Activated naive CD8-positive, alpha-beta T cell treated with anti-CD3 and anti-CD28 coated beads, Interleukin-2, amount 50 U/mL, for 24 hours (primary cell): ENCODE measurements around the gene GCNT3.
"Not testable (repeated sequence)": the region's sequence is repeated elsewhere in the genome, so short reads cannot be mapped to it uniquely, and the experiment has no call there.

Experiments
- ATAC-seq: fragments of 150-1000 bp; cut with Tn5 transposase; one replicate; pipeline ENCODE4 v1.10.0; 2021
- DNase-seq: peaks from one replicate; pipeline ENCODE4 v3.0.0; 2021
- H3K27ac Mint-ChIP-seq: one replicate; pipeline ENCODE4 v1.8.0; 2021; ENCODE audit warnings: mild to moderate bottlenecking, mixed read lengths
- H3K27me3 Mint-ChIP-seq: one replicate; pipeline ENCODE4 v1.8.0; 2021; ENCODE audit warnings: mixed read lengths
- H3K36me3 Mint-ChIP-seq: one replicate; pipeline ENCODE4 v1.8.0; 2021; ENCODE audit warnings: low read depth, mixed read lengths
- H3K4me1 Mint-ChIP-seq: one replicate; pipeline ENCODE4 v1.8.0; 2021; ENCODE audit warnings: mixed read lengths
- H3K4me3 Mint-ChIP-seq: one replicate; pipeline ENCODE4 v1.8.0; 2021; ENCODE audit warnings: mild to moderate bottlenecking, moderate library complexity, mixed read lengths
- H3K9me3 Mint-ChIP-seq: one replicate; pipeline ENCODE4 v1.8.0; 2021; ENCODE audit warnings: mixed read lengths

The GCNT3 gene

DNA sequence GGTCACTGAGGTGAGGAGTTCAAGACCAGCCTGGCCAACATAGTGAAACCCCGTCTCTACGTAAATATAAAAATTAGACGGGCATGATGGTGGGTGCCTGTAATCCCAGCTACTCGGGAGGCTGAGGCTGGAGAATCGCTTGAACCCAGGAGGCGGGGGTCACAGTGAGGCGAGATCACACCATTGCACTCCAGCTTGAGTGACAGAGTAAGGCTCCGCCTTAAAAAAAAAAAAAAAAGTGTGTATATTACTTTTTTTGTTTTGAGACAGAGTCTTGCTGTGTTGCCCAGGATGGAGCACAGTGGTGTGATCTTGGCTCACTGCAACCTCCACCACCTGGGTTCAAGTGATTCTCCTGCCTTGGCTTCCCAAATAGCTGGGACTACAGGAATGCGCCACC is 34.2 kb downstream of the GCNT3 start:
- H3K36me3 Mint-ChIP-seq: peaks cover 41% of the 10 kb centered on the region
- not testable (repeated sequence) for H3K4me1 Mint-ChIP-seq, DNase-seq, H3K9me3 Mint-ChIP-seq, H3K27ac Mint-ChIP-seq, H3K27me3 Mint-ChIP-seq, ATAC-seq, H3K4me3 Mint-ChIP-seq

DNA sequence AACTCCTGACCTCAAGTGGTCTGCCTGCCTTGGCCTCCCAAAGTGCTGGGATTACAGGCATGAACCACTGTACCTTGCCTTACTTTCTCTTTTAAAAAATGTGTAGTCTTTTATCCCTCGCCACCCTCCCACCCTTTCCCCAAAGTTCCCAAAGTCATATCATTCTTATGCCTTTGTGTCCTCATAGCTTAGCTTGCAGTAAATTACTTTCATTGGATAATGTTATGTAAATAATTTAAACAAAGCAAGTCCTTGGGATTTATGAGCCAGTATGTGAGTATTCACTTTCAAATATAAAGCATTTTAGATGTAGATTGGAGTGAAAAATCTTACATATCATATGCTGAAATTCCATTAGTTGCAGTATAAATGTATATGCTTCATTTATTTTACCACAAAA is 34.7 kb downstream of the GCNT3 start:
- Mint-ChIP-seq H3K4me1 (peaks cover 7% of the 10 kb centered on the region), H3K9me3 (no peaks in the 10 kb centered on the region), H3K36me3 (peaks cover 40% of the 10 kb centered on the region), H3K27ac (no peak overlapping the region), H3K27me3 (no peaks in the 10 kb centered on the region), H3K4me3 (no peak overlapping the region)
- ATAC-seq (no peak), DNase-seq (no peak)

DNA sequence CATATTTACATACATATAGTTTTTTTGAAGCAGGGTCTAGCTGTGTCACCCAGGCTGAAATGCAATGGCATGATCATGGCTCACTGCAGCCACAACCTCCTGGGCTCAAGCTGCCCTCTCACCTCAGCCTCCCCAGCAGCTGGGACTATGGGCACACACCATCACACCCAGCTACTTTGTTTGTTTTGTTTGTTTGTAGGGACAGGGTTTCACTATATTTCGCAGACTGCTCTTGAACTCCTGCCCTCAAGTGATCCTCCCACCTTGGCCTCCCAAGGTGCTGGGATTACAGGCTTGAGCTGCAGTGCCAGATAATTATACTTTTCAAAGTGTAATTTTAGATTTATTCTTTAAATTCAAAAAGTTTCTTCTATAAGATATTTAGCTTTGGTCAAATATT is 35.5 kb downstream of the GCNT3 start:
- Mint-ChIP-seq H3K9me3 (no peaks in the 10 kb centered on the region), H3K4me1 (peaks cover 7% of the 10 kb centered on the region), H3K27me3 (no peaks in the 10 kb centered on the region), H3K4me3 (no peak overlapping the region), H3K36me3 (peaks cover 39% of the 10 kb centered on the region), H3K27ac (no peak overlapping the region)
- DNase-seq (no peak), ATAC-seq (no peak)

DNA sequence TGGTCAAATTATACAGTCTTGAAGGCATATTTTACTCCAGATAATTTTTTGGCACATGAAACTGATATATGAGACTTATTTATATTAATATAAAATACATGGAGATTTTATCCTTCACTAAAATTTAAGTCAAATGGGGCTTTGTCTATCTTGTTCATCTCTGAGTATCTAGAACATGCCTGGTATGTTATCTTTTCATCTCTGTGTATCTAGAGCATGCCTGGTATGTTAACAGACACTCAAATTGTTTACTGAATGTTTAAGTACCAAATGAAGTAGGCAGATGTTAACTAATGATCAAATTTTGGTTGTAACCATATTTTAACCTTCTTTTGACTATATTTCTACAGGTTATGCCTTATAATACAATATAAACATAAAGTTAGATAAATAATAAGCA is 38.0 kb downstream of the GCNT3 start:
- no peak for DNase-seq
- Mint-ChIP-seq H3K4me3 (no peak overlapping the region), H3K27ac (no peak overlapping the region), H3K36me3 (peaks cover 33% of the 10 kb centered on the region), H3K4me1 (peaks cover 13% of the 10 kb centered on the region), H3K27me3 (no peaks in the 10 kb centered on the region), H3K9me3 (no peaks in the 10 kb centered on the region)
- ATAC-seq: no peak

DNA sequence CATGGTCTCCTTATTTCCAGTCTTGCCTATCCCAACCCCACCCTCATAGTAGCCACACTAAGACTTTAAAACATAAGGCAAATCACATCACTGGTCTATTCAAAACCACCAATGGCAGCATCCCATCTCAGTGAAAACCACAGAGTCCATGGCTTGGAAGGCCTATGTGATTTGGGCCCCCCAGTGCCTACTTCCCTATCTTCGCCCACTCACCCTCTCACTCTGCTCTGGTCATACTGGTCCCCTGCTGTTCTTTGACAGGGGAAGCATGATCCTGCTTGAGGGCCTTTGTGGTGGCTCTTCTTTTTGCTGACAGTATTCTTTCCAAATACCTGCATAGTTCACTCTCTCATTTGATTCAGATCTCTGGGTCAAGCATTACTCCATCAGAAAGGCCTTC is 42.5 kb downstream of the GCNT3 start:
- Mint-ChIP-seq H3K9me3 (no peaks in the 10 kb centered on the region), H3K4me3 (no peak overlapping the region), H3K27me3 (no peaks in the 10 kb centered on the region), H3K27ac (no peak overlapping the region), H3K4me1 (peaks cover 13% of the 10 kb centered on the region), H3K36me3 (peaks cover 22% of the 10 kb centered on the region)
- DNase-seq: no peak
- no peak for ATAC-seq

DNA sequence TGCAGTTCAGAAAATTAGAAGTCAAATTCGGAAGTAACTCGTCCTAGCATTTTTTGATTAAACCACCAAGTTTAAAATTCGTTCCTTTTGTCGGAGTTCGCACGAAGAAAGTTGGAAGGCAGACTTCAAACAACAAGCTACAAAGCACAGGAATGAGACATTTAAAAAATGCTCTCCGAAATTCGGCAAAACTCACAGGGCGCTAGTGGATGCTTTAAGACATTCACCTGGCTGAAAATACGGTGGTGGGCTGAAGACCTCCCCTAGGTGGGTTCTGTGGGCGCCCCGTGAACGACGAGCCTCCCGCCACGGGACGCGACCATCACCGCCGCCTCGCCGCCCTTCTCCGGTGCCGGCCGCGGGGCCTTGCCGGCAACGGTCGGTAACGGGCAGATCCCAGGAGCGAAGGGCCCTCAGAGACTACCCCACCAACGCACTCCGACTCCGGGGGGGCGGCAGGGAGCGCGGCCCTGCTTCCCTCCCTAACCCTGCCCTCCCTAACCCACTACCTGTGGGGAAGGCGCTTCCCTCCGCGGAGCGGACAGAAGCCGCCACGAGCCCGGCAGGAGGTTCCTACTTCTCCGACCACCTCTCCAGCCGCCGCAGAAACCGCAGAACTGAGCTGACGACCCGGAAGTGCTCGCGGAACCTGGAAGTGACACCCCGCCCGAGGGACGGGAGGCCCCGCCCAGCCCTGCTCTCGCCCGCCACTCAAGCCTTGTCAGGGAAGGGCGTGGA is 45.5 kb downstream of the GCNT3 start, which contains the start of gene GTF2A2:
Gene GTF2A2 (minus strand): TSS at position 619 of the 738 bp plus-strand sequence. CDS start 5,238 bp downstream, outside the sequence.
- ATAC-seq: peak; percentile 100
- Mint-ChIP-seq H3K27ac (peak within 1 kb of the TSS; percentile 79), H3K36me3 (peaks cover 20% of the 10 kb centered on the region), H3K4me1 (peaks cover 13% of the 10 kb centered on the region), H3K9me3 (no peaks in the 10 kb centered on the region), H3K27me3 (no peaks in the 10 kb centered on the region), H3K4me3 (no peak within 1 kb of the TSS)
- DNase-seq: peak; percentile 96

DNA sequence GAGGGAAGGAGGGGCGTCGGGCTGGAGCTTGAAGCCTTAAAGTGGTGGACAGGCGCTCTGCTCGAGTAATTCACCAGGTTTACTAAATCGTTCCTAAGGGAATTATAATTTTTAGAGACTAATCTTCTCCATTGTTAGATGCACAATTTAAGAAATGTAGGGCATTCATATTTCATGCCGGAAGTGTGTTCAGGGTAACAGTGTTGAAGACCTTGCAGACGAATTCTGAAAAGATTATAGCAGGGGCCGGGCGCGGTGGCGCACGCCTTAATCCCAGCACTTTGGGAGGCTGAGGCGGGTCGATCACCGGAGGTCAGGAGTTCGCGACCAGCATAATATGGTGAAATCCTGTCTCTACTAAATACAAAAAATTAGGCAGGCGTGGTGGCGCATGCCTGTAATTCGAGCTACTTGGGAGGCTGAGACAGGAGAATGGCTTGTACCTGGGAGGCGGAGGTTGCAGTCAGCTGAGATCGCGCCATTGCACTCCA is 46.1 kb downstream of the GCNT3 start:
- Mint-ChIP-seq H3K4me3 (no peak overlapping the region), H3K27ac (peak overlapping the region; percentile 79), H3K4me1 (peaks cover 10% of the 10 kb centered on the region), H3K9me3 (no peaks in the 10 kb centered on the region), H3K36me3 (peaks cover 22% of the 10 kb centered on the region), H3K27me3 (no peaks in the 10 kb centered on the region)
- no peak for ATAC-seq
- DNase-seq: no peak

DNA sequence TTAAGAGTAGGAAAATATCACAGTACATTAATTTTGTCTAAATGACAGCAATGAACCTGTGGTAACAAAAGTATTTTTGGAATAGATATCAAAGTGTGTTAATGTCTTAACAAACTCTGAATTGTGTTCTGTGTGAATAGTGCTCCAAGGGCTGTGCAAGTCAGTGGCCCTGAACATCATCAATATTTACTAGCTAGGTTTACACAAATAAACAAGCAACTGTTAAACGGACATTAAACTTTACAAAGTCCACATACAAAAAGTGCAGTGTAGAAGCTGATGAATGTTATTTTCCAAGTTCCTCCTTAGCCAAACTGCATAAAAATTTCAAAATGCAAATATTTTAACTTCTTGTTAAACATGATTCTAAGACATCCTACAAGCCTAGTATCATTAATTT is 47.8 kb downstream of the GCNT3 start:
- Mint-ChIP-seq H3K36me3 (peaks cover 30% of the 10 kb centered on the region), H3K4me3 (no peak overlapping the region), H3K4me1 (peaks cover 7% of the 10 kb centered on the region), H3K27ac (no peak overlapping the region), H3K9me3 (no peaks in the 10 kb centered on the region), H3K27me3 (no peaks in the 10 kb centered on the region)
- no peak for ATAC-seq
- no peak for DNase-seq

DNA sequence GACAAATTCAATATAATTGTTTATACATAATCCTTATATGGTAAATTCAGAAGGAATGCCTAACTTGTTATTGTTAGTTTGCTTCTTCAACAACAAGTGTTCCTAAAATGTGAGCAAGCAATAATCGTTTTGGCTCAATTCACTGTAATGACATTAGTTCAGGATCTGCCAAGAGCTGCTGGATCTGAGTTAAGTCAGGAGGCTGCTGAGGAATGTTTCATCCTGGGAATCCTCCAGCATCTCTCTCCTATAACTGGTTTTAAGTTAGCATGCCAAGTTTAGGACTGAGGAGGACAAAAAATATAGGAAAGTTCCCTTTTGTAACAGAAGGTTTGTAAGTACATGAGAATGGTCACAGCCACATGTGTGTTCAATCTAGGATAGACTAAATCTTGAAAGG is 50.7 kb downstream of the GCNT3 start:
- Mint-ChIP-seq H3K9me3 (no peaks in the 10 kb centered on the region), H3K27me3 (no peaks in the 10 kb centered on the region), H3K36me3 (peaks cover 32% of the 10 kb centered on the region), H3K27ac (no peak overlapping the region), H3K4me1 (peaks cover 7% of the 10 kb centered on the region), H3K4me3 (no peak overlapping the region)
- DNase-seq: no peak
- no peak for ATAC-seq

DNA sequence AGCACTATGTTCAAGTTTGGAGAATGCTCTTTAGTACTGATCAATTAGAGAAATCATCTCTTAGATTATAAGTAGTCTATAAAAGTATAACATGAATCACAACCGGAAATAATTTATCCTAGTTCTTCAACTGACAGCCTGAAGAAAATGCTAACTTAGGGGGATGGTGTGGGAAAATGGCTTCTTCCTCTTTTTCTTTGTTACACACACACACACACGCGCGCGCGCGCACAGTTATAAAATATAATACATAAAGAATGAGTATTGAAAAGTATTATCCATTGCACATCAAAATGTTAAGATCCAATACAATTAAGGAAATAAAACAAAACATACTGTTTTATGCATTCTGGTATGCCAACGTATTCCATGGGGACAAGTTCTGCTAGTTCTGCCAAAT is 57.0 kb downstream of the GCNT3 start:
- H3K4me1 Mint-ChIP-seq: no peaks in the 10 kb centered on the region
- H3K4me3 Mint-ChIP-seq: no peak overlapping the region
- H3K36me3 Mint-ChIP-seq: peaks cover 41% of the 10 kb centered on the region
- DNase-seq (no peak), ATAC-seq (no peak)
- H3K9me3 Mint-ChIP-seq: no peaks in the 10 kb centered on the region
- H3K27ac Mint-ChIP-seq: no peak overlapping the region
- no peaks in the 10 kb centered on the region for H3K27me3 Mint-ChIP-seq
